Glomerular visceral epithelial cell (primary cell): ENCODE data around the gene OR4D9.
A peak's percentile ranks its signal among the peaks of the same experiment; 100 is the strongest.
"Not testable (repeated sequence)": the region's sequence is repeated elsewhere in the genome, so short reads cannot be mapped to it uniquely, and the experiment has no call there.

Experiments used
- DNase-seq: peaks from one replicate; pipeline ENCODE4 v3.0.0-alpha.2; 2016; ENCODE audit errors: extremely low spot score

Gene OR4D9

DNA sequence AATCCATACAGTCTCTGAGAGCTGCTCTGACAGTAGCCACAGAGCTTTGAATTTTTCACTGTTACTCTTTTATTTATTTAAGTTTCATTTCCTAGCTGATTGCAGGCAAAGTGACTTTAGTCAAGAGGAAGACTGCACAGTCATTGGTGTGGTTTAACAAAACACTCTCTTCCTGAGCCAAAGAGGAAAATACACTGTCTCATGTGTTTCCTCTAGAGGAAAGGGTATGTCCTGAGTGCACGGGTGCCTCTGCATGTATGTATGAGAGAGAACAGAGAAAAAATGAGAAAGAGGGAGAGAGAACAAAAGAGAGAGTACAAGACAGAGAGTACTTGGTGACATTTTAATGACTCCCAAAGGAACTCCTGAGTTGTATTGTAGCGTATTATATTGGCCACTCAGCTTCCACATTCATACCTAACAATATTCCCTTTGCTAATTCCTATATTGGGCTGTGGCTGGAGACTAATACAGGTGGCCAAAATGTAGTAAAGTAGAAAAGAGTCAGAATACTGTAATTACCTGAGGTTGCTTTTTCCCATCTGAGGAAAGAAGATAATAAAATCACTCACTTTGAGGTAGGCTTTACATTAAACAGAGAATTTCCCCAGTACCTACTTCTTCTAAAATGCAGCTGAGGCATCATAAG is at the start of gene OR4D9:
Gene OR4D9 (plus strand): TSS at position 599 of the 649 bp plus-strand sequence. CDS start 3,374 bp downstream, outside the sequence.
- DNase-seq: no peak

DNA sequence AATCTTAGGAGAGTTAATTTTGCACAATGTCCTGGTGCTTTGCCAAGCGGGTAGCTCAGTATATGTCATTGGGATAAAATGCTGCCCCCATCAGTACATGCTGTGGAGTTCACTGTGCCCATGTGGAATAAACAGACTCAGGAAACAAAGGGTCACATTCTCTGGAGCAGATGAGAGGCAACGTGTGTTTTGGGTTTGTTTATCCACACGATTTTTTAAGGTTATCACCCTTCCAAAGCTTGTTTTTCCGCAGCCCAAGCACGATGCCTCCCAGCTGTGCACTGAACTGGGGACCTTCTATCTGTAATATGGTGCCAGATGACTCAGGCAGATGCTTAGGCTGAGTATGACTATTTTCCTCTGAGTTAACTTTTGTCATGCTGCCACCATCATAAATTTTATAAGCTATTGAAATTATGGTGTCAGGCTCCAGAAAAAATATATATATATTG is 48.1 kb upstream of the OR4D9 start:
- no peak for DNase-seq

DNA sequence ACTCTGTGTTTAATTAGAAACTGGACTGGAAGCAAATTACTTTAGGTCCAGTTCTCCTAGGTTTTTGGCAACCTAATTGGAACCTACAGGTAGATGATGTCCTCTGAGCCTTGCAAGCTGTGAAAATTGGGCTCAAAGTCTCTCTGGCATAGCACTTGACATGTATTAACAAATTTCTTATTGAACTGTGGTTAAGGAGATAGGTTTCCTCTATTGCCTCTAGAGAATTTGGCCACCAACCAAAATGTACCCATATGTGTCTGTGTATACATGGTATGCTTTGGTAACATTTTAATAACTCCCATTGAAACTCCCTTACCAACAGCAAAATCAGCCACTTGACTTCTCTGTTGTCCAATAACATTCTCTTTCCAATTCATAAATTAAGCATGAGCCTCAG is 38.3 kb upstream of the OR4D9 start, which contains the start of gene OR4D10:
Gene OR4D10 (plus strand): TSS at position 301 of the 400 bp plus-strand sequence. CDS start 4,115 bp downstream, outside the sequence.
- DNase-seq: no peak

DNA sequence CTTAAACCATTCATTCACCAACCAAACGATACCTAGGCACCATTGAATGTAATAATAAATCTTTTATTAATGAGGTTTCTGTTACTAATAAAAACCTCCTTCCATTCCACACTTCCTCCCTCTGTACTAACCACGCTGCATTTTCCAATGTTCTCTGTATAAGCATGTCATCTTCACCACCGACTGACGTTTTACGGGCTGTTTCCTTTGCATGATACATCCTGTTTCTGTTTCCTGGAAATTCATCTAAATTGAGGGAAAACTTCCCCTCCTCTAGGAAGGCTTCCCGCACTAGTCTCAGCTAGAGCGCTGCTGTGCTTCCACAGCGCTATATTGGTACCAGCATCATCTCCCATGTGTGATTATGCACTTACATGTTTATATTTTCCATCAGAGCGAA is 36.2 kb upstream of the OR4D9 start:
- DNase-seq: no peak

DNA sequence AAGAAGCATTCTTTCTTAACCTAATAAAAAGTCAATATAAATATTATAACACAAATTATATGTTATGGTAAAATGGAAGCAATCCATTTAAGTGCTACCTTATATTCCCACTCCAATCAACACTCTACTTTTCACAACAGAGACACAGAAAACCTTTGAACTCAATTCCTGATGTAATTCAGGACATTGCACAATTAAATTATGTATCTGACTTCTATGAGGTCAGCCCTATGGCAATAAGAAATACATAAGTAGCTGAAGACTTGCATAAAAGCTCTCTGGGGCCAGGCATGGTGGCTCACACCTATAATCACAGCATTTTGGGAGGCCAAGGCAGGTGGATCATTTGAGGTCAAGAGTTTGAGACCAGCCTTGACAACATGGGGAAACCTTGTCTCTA is 31.4 kb upstream of the OR4D9 start:
- no peak for DNase-seq

DNA sequence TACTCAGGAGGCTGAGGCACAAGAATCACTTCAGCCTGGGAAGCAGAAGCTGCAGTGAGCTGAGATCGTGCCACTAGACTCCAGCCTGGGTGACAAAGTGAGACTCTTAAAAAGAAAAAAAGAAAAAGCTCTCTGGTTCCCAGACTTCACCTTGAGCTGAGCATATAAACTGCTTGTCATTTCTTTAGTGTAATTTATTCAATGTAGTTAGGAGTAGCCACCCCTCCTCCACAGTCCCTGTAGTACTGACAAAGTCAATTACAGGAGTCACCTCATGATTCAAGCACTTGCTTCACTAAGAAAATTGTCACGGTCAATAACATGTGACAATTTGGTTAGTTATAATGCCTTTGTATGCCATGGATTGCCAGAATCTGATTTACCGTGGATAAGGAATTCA is 31.0 kb upstream of the OR4D9 start:
- no peak for DNase-seq

DNA sequence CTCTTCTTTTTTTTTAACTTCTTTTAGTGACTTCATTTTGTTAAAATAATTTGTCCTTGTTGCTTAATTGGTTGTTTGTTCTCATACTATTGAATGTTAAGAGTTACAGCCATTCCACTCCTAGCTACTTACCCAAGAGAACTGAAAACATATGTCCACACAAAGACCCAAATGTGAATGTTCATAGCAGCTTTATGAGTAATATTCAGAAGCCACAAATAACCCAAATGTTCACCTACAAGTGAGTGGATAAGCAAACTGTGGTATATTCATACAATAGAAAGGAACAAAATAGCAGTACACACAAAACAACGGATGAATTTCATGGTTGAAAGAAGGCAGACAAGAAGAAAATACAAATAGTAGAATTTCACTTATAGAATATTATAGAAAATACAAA is 9.4 kb upstream of the OR4D9 start:
- no peak for DNase-seq

DNA sequence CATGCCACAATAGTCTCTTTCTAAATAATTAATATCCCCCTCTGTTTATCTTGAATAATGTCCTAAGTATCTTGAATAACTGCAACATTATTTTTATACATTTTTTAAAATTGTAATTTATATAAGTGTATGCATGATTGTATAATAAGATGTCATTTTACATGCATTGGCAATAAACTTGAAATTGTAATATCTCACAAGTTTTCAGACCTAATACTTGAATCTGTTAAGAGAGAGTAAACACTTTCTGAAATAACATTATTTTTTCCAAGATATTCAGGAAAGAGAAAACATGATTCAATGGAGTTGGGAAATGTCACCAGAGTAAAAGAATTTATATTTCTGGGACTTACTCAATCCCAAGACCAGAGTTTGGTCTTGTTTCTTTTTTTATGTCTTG is 8.1 kb upstream of the OR4D9 start, which contains the start of gene OR4D11:
Gene OR4D11 (plus strand): TSS at position 301 of the 400 bp plus-strand sequence. CDS start 0 bp downstream, at position 301.
- DNase-seq: no peak

DNA sequence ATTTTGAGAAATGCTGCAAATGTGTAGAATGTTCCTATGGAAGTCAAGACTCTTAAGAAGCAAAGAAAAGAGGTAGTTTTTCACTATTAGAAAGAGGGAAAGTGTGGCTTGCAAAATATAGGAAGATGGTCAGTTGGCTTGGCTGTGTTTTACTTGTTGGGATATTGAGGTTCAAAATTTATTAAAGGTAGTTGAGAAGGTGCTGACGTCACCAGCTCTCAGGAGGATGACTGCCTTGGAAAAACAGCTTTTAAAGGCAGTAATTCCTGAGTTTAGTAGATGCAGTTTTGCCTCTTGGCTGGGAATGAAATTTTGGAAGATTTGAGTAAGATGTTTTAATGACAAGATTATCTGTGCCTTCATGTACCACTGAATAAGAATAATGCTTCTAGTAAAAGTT is 336 bp downstream of the OR4D9 start:
- no peak for DNase-seq

DNA sequence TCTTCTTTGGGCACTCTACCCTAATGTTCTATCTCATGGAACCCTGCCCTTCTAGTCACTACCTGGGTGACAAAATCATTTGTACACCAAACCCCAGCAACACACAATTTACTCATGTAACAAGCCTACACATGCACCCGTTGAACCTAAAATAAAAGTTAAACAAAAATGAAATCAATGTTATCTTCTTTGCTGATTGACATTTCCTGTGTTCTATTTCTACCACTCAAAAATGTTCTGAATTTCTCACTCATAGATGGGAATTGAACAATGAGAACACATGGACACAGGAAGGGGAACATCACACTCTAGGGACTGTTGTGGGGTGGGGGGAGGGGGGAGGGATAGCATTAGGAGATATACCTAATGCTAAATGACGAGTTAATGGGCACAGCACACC is 8.8 kb downstream of the OR4D9 start:
- DNase-seq: not testable (repeated sequence)

DNA sequence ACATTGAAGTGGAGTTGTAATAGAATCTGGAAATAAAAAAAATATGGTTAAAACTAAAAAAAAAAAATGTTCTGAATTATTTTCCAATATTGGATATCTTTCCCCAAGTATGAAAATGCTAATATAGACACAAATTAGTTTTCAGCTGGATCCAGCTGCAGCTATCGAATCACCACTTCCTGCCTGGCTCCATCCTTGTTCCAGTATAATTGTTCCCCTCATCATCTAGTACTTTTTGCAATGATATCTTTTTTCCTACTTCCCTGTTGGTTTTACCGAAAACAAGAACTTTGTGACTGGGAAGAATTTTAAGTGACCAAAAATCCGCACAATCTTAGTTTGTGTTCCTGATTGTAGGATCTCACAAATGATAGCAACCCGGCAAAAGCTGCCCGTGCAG is 9.4 kb downstream of the OR4D9 start:
- no peak for DNase-seq

DNA sequence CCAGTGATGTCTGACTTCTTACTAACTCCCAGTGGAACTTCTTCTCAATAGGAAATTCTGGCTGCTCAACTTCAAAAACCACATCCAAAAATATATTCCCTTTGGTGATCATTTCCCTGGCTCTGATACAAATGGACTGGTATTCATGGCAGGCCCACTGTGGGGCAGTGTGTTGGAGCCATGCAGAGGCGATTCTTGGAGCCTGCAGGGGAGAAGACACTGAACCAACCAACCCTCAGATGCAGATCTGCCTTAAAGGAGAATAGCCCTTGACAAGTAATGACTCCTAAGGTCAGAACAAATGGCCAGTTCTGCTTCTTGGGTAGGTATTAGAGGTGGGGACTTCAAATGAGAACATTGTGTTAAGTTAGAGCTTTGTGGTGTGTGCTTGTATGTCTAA is 12.2 kb downstream of the OR4D9 start:
- DNase-seq: no peak

DNA sequence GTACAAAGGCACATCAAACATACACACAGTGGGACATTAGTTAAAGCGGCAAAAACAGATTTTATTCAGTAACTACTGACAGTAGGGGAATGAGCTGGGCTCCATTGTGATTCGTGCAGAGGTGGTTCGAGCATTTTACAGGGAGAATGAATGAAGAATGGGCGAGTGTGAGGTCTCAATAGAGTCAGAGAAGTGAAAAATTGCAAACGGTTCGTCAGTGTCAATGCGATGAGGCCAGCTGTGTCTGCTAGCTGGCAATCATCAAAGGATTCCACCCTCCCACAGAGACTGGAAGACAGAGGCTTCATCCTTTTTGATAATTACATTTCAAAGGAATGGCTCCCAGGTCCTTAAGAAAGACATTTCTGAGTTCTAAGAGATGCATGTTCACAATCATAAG is 17.4 kb downstream of the OR4D9 start:
- no peak for DNase-seq

DNA sequence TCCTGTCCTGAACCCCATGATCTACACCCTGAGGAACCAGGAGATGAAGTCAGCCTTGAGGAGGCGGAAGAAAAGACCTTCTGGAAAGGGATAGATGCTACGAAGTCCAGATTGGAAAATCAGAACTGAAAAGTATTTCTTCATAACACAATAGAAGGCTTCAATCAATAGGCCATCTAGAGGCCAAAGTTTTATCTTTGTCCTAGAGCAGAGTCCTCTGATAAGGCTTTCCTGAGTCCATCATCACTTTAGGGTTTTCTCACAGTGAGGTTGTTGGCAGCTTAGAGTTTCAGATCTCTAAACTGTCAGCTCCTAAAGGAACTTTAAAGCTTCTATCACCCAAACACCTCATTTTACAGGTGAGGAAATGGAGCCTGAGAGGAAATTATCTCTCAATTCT is 21.3 kb downstream of the OR4D9 start:
- DNase-seq: no peak

DNA sequence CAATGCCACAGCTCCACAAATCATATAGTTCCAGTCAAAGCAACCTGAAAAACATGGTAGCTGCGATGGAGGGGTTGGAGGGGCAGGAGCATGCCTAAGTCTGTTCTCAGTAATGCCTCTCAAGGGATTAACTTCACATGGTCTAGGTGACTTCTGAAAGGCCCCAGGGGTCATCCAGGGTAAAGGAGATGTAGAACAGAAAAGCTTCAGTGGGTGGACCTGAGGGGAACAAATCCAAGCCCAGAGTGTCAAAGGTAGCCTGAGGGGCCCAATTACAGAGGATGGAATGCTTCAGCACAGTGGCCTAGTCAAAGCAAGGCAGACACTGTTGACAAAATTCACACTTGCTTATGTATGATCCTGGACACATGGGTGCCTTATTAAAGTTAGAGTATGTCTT is 23.3 kb downstream of the OR4D9 start:
- DNase-seq: no peak

DNA sequence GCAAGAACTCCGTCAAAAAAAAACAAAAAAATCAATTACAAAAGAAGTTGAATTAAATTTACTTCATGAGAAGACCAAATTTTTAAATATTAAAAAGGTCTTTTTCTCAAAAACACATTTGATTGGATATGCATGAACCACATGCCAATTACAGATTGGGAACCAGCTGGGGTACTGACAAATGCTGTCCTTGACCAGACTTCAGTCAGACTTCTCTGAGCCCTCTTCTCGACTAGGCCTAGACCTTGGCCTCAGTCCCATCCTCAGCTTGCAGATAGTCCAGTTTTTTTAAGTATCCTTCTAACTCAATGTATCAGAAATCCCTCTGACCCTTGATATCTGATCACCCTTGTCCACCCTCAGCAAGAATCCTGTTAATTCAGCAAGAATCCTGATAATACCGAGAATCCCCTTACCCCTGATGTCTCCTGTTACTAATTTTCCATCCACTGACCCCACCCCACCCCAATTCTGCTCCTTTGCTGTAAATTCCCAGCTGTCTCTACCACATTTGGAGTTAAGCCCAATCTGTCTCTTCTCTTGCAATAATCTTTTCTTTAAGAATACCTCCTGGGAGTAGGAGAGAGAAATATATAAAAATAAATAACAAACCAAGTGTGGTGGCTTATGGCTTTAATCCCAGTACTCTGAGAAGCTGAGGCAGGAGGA is 30.9 kb downstream of the OR4D9 start:
- DNase-seq: no peak

DNA sequence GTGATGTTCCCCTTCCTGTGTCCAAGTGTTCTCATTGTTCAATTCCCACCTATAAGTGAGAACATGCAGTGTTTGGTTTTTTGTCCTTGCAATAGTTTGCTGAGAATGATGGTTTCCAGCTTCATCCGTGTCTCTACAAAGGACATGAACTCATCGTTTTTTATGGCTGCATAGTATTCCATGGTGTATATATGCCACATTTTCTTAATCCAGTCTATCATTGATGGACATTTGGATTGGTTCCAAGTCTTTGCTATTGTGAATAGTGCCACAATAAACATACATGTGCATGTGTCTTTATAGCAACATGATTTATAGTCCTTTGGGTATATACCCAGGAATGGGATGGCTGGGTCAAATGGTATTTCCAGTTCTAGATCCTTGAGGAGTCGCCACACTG is 32.4 kb downstream of the OR4D9 start:
- DNase-seq: not testable (repeated sequence)

DNA sequence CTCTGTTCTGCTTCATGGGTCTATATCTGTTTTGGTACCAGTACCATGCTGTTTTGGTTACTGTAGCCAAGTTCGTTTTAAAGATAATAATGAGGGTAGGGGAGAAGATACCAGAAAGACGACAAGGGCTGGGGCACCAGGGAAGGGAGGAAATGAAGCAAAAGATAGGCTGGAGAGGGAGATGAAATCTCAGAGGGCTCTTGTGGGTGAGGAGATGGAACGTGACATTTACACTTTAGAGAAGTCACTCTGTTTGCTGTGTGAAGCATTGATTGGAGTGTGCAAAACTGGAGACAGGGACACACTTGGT is 33.5 kb downstream of the OR4D9 start:
- no peak for DNase-seq

DNA sequence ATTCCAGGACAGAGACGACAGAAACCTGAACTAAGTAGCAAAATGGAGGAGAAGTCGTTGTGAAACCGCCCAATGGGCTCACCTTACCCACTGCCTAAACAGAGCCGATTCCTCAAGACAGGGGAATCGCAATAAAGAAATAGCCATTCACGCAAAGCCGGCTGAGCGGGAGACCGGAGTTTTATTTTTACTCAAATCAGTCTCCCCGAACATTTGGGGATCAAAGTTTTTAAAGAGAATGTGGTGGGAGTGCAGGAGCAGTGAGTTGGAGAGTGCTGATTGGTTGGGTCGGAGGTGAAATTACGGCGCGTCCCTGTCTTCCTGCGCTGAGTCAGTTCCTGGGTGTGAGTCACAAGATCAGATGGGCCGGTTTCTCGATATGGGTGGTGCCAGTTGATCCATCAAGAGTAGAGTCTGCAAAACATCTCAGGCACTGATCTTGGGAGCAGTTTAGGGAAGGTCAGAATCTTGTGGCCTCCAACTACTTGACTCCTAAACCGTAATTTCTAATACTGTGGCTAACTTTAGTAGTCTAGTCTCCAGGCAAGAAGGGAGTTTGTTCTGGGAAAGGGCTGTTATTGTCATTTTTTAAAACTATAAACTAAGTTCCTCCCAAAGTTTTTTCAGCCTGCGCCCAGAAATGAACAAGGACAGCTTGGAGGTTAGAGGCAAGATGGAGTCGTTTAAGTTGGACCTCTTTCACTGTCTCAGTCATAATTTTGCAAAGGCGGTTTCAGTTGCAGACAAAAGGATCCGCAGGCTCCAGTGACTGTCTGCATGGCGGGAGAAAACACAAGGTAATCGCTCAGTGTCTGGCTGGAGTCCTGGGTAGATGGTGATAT is 34.1 kb downstream of the OR4D9 start:
- no peak for DNase-seq

DNA sequence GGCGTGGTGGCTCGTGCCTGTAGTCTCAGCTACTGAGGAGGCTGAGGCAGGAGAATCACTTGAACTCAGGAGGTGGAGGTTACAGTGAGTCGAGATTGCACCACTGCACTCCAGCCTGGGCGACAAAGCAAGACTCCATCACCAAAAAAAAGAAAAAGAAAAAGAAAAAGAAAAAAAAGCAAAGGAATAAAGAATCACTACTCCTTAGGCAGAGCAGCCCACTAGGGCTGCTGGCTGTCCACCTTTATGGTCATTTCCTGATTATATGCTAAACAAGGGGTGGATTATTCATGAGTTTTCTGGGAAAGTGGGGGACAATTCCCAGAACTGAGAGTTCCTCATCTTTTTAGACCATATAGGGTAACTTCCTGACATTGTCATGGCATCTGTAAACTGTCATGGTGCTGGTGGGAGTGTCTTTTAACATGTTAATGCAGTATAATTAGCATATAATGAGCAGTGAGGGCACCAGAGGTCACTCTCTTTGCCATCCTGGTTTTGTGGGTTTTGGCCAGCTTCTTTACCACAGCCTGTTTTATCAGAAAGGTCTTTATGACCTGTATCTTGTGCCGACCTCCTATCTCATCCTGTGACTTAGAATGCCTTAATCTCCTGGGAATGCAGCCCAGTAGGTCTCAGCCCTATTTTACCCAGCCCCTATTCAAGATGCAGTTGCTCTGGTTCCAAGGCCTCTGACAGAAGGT is 36.4 kb downstream of the OR4D9 start:
- not testable (repeated sequence) for DNase-seq

DNA sequence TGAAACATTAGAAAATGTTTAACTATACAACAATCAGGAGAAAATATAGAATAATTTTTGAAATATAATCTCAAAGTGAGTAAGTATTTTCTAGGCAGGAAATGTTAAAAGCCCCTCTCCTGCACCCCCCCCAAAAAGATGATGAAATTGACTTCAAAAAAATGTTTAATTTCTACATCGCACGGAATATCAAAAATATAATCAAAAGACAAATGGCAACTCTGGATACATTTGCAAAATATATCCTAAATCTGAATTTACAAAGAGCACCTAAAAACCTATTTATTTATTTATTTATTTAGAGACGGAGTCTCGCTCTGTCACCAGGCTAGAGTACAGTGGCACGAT is 36.9 kb downstream of the OR4D9 start:
- no peak for DNase-seq

DNA sequence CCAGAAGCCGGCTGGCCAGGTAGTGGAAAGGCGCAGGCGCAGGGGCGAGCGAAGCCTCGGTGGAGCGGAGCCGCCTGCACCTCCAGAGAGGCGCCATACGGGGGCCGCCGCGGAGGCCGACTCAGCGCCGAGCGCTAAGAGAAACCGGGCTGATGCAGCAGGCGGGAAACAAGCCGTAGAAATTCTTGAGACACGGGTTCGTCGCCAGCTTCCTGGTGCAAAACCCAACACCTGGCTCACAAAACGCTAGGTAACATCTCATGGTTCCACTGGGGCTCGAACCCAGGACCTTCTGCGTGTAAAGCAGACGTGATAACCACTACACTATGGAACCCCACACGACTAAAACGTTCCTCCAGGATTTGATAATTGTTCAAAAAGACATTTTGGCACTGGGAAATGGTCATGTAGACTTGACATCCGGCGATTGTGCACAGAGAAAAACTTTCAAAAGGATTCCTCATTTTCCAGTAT is 39.1 kb downstream of the OR4D9 start:
- DNase-seq: peak; percentile 94
